ENCODE results near the gene VWF.

The VWF gene

DNA sequence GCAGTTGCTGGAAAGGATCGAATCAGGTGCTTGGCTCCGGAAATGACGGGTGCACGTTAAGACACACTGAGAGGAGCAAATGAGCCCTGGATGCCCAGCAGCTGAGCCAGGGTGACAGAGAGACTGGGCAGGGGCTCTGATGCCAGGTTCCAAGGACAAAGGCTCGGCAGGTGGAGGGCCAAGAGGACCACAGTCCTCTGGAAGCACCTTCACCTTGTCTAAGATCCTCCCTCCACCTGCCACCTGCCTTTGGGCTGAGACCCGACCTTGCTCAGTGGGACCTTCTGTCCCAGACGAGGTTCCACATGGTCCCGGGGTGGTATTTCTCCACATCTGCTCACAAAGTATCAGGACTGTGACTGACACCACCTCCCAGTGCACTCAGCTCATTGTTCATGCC is 180.4 kb downstream of the VWF start:
- no peak for DNase-seq

DNA sequence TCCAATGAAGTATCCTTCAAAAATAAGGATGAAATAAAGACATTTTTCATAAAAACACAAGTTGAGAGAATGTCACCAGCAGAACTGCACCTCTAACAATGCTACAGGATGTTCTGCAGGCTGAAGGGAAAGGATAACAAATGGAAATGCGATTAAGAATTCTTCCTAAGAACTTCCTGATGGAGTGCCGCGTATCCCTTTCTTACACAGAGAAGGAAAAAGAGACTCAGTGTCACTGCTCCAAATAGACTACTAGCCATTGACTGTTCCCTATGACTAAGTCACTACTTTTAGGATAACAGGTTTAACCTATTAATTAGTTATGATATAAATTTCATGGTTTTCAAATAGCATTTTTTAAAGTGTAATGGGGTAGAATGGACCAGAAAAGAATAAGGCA is 182.6 kb downstream of the VWF start:
- no peak for DNase-seq

DNA sequence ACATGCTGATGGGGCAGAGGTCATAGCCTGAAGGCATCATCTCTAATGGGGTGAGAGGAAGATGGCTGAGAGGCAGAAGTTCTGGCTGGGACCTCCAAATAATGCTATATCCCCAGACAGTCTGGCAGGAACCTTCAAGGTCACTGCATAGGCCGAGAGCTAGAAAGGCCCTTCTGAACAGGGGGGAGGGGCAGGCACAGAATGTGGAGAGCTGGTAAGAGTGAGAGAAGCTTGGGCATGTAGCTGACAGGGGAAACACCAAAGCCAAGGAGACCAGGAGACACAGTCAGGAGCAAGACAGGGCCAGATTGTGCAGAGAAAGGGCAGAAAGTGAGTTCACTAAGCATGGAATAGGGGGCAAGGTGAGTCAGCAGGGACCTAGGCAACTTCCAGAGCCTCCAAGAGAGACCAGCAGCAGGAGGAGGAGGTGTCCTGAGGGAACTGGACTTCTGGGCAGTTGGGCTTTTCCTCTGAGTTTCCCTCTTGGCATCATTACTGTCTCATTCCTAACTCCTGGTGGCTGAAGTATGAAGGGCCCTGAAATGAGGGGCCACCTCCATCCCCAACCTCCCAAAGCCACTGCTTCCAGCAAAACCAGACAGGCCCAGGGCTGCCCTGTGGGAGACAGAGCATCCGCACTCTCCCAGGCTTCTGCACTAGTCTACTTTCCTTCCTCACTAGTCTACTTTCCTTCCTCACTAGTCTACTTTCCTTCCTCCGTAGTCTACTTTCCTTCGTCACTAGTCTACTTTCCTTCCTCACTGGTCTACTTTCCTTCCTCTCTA is 196.5 kb downstream of the VWF start:
- DNase-seq = no peak

DNA sequence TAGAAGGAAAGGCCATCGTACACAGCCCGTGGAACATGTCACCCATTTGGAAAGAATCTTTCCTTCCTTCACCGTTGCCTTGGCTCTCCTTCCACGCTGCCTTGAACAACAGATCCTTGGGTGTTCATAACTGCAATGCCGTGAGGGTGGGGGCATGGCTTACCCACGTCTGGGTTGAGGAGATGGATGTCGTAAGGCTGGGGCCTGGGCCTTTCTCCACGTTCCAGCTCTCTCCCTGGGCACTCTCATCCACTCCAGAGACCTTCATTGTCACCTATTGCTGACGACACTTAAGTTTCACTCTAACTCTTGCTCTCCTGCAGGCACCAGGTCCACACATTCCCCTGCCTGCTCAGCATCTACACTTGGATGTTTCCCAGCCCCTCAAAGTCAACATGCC is 198.8 kb downstream of the VWF start:
- DNase-seq = no peak

DNA sequence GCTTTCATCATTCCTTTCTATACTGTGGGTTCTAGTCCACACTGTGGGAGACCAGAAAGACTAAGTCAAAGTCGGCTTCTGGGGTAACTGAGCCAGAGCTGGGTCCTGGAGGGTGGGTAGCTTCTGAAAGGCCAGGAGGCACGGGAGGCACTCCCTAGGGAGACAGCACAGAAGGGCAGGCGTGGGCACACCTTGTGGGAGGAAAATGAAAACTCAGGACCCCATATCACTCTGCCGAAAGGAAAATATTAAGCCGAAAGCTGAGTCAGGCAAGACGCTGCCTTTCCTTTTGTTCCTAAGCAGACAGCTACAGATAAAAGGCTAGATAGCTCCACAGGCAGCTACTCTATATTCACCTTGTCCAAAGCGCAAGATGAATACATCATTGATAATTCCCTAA is 200.1 kb downstream of the VWF start:
- DNase-seq = no peak

DNA sequence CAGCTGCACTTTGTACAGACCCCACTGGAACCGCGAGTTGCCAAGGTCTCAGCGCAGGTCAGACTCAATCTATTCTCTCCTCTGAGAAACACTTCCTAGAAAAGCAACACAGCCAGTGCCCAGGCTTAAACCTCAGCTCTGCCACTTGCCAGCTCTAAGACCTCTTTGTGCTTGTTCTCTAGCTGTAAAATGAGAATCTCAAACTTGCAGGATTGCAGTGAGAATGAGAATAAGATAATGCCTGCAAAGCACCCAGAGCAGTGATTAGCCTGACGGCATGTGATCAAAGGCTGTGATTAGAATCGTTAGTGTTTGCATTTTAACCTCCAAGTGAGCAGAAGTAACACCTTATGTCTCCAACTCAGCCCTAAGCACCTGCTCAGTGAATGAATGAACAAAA is 200.7 kb downstream of the VWF start:
- DNase-seq = no peak

DNA sequence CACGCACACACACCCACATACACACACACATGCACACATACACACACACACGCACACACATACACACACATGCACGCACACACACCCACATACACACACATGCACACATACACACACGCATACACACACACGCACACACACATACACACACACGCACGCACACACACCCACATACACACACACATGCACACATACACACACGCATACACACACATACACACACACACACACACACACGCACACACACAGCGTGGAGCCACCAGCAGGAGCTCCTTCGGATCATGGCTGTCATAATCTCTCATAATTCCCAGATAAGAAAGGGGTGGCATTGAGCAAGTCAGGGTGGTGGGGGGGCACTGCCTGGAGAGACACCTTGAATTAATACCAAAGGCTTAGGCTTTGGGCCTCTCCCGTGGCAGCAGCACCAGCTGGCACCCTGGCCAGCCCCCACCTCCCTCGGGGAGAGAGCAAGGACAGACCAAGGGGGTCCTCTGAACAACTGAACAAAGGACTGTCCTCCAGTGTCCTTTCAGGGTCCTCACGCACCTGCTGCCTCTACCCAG is 201.3 kb downstream of the VWF start:
- DNase-seq = no peak

DNA sequence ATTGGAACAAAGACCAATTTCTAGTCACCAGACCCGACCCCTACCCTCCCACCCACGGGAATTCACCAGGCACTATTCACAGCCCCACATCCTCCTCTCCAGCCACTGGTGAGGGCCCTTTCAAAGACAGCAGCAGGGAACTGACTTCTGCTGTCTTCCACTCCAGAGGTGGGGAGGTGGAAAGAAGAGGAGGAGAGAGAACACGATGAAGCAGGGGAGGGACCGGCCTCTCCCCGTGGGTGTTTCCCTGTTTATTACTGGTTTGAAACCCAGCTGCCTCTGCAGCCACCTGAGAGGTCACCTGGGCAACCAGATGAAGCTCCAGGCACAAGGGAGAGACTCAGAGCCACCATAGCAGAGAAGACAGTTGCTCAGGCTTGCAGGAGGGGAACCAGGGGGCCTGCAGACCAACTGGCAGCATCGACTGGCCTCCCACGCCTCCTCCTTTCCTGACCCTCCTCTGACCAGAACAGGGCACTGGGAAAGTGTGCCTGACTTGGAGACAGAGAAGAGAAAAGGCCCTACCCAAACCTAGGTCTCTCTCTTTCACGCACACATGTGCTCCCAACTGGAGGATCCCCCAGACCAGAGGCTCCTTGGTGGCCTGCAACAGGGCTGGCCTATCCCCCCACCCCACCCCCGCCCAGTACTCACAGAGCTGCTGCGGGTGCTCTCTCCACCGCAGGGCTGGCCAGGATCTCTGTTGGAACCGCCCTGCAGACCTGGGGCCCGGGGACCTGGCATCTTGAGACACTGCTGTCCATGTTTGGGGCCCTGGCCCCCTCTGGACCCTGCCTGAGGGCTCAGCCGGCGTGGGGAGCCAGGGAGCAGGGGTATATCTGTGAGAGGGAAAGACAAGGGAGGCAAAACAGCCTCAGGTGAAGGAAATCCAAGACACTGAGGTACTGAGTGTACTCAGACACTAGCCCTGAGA is 202.2 kb downstream of the VWF start:
- no peak for DNase-seq

DNA sequence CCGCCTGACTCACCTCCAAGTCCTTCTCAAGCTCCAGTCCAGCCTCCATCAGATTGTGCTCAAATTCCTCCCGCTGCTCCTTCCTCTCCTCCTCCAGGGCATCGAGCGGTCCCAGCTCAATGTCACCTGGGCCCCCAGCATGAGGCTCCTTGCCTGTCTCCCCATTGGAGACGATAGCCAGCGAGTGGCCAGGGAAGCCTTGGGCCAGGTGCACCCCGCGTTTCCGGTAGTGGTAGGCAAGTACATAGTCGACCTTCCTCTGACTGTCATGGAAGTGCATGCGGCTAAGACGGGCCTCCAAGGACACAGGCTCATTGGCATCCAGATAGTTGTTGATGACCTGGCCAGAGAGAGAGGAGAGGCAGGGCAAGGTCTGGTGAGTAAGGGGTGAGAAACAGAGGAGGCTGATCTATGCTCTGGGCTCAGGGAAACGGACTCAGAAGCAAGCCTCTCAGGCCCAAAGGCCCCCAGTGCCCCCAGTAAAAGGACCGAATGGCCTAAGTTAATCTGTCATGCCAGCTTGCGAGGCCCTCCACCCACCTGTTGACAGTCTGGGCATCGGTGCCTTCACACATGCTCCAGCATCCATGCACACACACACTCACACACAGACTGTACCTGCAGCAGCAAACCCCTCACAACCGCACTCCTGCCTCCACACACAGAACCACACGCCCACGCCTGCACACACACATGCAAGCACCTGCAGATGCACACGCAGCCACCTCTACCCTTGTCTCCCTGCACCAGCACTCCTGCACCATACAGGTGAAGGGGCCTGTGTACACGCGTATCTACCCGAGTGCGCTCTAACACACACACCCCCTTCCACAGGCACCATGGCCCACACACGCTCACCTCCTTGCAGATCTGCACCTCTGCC is 203.2 kb downstream of the VWF start:
- DNase-seq = no peak

DNA sequence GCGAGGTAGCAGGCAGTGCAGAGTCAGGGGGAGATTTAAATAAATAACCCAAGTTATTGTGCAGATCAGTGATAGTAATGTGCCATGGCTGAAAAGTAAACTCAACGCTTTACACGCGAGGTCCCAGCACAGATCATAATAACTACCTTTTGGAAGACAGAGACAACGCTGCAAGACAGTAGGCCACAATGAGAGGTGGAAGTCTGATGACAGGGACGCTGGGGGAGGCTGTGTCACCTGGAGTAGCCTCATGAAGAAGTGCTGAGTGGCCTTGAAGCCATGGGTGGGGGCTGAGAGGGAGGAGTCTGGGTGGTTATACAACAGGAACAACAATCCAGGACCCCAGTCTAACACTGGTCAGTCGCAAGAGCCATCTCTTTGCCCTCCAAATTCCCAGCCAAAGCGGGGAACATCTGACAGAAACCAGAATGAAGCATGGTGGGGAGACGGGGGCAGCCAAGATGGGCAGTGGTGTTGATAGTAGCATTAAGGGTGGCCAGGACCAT is 207.6 kb downstream of the VWF start:
- no peak for DNase-seq

DNA sequence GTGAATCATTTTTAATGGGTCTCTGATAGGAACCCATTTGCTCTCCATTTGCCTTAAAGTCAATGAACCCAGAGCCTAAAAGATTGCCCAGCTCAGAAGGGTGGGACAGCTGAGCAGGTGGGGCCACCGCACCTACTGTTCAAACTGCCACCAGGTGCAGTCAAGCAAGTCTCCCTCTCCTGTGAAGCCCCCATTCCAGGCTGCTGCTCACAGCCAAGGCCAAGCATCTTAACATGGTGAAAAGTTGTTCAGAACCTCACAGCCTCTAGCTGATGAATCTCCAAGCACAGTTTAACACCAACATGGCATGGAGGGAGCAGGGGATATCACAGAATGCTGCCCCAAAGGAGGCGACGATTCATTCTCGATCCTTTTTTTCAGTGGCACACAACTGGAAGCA is 209.0 kb downstream of the VWF start:
- DNase-seq = no peak

DNA sequence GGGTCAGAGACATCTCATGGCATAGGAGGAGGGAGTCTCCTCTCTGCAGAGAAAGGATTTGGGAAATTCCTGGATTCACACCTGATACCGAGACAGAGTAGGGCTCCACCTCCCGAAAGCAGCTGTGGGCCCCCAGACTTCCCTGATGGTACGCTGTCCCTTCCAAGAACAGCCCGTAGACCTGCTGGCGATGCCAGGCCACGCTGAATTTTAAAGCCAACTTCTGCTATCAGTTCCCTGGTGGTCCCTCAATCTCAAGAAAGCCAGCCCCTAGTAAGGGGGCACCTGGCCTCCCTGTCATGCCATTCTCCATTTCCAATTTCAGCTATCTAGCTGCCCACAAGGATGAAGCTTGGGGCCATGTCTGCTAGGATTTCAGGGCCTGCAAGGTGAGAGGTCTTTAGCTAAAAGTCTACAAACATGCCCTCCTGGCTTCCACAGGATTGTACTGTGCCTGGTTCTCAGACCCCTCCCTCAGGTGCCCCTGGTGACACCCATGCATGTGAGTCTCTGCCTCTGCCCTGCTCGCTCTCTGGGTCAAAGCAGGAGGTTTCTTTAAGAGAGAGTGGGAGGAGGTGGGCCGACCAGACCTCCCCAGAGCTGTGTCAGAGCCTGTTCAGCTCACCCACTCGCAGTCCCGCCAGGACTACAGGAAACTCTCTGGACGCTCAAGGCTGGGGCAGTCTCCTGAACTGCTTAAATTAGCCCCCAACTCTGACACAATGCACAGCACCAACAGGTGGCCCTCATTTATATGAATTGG is 209.9 kb downstream of the VWF start:
- no peak for DNase-seq

DNA sequence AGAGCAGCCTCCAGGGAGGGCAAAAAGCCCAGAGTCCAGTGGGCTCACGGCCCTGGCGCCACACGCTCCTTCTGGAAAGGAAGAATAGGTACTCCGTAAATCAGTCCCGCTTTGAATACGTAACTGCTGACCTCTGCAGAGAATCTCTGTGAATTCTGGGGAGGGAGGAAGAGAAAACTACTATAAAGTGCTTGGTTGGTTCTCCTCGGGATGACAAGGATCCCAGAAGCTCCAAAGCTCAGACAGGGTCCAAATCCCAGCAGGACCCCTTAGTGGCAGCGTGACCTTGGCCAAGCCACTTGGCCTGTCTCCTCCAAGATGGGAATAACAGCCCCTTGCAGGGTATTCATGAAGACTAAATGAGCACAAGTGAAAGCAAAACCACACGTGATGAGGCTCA is 211.1 kb downstream of the VWF start:
- DNase-seq = no peak

DNA sequence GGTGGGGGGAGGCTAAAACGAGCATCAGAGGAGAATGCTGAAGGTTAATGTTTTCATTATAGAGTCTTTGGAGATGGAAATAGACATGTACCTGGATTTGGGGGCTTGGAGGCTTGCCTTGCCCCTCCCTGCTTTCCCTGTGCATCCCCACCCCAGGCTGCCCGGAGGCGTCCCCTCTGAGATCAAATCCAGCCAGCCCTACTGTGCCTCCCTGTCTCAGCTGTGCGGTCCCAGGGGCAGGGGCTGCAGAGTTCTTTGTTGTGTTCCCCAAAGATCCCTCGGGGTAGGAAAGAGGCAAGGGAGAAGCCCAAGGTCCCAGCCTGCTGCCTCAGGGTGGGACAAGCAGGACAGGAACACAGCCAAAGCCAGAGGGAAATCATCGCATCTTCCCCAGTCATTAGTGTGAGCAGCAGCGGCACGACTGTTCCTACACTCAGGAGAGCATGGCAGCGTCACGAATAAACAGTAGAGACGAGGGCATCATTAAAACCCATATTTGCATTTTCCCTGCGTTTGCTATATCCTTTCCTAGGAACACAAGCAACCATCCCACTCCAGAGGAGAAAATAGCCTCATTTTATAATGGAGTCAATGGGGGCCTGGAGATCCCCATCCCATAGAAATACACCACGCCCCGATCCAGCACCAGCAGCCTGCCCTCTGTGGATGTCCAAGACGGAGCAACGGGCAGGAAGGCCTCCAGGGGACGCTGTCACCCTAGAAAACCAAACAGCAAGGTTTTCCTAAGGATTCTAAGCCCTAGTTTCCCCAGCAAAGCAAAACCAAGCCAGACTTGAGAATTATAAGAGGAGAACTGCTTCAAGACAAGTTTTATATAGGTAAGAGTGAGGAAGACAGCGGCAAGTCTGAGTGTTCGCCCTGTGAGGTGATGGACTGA is 211.8 kb downstream of the VWF start:
- no peak for DNase-seq

DNA sequence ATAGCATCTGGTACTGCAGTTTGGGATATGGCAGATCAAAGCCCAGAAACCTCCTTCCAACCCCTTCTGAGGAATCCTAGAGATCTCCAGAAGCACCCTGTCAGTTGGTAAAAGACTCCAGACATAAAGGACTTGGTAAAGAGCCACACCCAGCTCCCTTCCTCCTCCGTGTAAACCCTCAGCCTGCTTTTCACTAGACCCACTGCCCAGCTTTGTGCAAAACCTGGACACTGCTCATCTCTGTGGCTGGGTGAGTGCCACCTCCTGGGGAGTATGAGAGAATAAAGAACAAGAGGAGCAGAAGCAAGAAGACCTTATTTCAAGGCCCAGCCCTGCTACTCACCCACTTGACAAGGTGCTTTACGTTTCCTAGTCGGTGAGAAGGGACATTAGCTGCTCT is 212.5 kb downstream of the VWF start:
- DNase-seq = no peak

DNA sequence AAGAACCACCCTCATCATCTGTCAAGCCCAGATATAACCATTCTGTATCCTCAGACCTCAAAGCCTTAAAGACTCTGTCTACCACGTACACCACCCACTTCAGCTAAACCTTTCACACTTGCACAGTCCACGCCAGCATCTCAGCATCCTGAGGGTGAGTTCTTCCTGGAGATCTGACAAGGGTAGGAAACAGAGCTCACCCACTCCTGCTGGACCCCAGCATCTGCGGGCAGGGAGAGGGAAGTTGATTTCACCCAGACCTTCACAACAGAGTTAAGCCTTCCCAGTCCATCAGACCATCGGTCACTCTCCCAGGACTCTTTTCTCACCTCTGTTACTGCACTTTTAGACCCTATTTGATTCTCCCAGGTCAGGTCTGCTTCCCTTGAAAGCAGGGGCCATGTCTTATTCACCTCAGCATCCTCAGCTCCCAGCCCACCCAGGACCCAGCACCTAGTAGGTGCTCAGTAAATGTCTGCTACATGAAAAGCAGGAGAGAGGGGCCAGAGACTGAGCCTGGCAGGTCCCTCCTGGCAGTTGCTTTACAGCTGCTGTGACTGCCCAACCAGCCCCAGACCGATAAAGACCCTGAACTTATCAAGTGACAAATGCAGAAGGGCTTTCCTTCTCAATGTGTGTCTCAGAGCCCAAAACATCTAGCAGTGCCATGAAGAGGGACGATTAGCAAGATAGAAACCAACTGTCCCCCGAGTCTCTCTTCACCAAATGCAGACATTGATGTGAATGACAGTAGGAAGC is 213.5 kb downstream of the VWF start:
- no peak for DNase-seq

DNA sequence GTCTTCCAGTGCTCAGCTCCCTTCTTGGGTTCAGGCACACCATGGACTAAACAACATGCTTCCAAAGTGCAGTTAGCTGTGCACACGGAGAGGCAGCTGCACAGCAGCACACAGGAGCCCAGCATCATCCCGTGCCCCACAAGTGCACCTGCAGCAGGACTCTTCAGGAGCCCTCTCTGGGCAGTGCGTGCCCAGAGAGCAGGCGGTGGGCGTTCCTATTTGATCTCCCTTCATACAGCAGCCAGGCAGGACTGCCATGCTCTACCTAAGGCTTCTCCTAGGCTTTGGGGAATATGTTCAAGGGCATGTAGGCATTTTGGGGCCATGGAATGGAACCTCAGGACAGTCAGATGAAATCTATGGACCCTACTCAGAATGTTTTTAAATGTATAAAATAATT is 214.9 kb downstream of the VWF start:
- DNase-seq = no peak

DNA sequence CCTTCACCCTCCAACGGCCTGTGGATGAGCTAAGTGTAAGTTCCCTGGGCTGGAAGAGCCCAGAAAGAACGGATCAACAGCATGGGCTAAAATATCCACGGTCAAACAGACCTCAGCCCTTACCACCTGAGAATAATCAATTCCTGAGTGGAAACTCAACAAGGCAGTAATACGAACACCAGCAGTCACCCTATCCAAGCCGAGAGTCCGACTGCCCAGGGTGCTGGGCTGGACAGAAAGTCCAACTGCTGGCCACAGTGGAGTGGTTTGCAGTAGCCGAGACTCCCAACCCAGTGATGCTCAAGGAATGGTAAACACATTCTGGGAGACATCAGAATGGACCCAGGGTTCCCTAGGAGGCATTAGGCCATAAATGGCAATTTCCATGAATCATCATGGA is 216.2 kb downstream of the VWF start:
- no peak for DNase-seq

DNA sequence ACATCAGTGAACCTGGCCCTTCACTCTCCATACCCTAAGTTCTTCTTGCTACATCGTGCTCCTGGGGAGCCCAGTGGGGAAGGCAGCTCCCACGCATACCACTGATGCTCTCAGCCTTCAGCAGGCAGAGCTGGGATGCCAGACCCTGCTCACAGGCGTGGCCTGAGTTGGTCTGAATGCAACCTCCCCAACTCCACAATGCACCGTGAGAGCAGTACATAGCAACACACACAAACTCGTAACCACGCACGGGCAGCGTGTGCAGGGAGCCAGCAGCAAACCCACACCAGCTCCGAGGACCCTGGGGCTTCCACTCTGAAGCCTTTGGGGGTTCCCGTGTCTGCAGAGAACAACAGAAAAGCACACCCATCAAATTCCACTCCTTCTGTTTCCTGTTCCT is 216.7 kb downstream of the VWF start:
- peak; percentile 64 for DNase-seq

DNA sequence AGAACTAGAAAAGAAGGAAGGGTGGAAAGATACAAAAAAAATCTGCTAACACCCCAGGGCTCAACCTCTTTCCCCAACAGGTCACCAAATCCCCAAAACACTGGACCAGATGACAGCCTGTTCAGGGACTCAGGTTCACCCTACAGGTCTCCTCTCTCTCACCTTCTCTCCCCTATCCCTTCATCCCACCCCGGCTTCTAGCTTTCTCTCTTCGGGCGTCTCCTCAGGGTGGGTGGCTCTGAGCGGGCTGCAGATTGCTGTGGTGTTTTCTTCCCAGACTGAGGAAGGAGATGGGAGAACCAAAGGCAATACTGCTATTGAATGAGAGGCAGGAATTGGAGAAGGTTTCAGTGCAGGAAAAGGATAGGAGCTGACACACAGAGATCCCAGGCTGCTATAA is 218.7 kb downstream of the VWF start:
- no peak for DNase-seq
